ENCODE measurements around the gene CBX4.

CBX4 gene

GRCh38 chr17:79811868-79812352, 27.3 kb downstream of the CBX4 start:
- DNase-seq (ENCODE audit: low read depth), result no peak

- no peak for DNase-seq (ENCODE audit: low read depth)
Observed at GRCh38 chr17:79811011-79811867, 28.0 kb downstream of the CBX4 start.

- no peak for DNase-seq (ENCODE audit: low read depth)
Observed at GRCh38 chr17:79810130-79811010, 28.9 kb downstream of the CBX4 start.

DNA sequence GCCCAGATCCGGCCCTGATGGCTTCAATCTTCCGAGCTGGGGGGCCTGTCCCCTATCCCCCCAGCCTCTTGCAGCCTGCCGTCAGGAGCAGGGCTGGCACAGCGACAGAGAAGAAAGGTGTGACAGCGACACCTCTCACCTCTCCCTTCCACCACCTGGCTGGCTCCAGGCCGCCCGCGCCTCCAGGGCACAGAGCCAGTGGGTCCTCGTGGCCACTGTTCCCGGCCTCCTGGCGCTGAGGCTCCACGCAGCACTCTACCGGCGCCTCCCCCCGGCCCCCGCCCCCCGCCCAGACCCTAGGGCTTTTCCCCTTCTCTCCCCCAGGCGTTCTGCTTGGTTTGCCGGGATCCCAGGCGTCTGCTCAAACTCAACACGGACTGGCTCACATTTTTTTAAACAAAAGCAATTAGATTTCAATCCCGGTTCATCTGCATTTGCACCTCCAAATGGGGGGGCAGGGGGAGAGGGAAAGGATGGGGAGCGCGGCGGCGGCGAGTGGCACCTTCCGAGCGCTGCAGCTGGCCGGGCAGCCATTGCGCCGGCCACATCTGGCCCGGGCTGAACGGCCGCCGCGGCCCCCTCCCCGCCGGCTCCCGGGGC, 29.6 kb downstream of the CBX4 start:
- no peak for DNase-seq (ENCODE audit: low read depth)

- DNase-seq (ENCODE audit: low read depth), result no peak
Observed at GRCh38 chr17:79808763-79809529, 30.3 kb downstream of the CBX4 start.

- no peak for DNase-seq (ENCODE audit: low read depth)
Observed at GRCh38 chr17:79806863-79807720, 32.1 kb downstream of the CBX4 start.

DNA sequence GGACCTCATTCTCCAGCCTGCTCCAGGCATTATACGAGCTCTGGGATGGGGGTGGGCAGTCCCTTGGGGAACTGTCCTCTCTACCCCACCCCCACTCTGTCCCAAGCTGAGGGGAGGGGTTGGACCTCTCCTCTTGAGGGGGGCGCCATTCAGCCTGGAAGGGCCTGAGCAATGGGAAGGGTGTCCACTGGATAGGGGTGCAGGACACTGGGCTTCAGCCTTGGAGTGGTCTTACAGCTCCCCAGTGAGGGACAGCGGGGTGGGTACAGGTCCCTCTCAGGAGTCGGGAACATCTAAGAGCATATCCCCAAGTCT, 32.8 kb downstream of the CBX4 start:
- no peak for DNase-seq (ENCODE audit: low read depth)

DNA sequence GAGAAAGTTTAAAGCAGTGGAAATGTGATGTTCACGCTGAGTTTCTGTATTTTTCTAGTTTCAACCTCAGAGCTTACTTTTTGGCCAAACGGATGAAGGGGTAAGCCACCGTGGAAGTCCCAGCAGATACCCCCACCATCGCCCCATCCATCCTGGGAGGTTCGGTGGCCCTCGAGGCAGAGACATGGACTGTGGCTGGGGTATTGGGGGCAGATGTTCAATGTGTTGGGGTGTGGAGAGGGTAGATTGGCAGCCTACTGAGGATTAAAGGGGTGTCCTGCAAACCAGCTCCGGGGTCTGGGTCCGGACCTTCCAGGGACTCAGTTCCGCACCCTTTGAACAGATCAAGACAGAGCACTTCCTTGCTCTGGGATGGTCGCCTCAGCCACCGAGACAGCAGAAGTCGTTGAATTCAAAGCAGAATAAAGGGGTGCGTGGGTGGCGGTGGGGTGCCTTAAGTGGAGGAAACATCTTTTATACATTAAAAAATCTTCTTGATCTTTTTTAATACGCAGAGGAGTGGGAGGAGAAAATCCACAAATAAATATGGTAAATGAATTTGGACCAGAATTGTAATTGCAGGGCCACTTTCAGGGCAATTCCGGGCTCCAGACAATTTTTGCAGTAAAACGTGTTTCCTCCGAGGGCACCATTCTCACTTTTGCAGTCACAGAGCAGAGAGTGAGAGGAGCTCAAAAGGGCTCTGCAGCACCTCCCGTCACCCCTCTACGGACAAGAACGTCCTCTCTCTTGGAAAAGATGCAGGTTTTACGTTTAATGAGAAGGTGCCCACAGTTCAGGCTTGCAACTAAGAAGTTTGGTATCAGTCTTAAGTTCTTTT, 34.2 kb downstream of the CBX4 start:
- no peak for DNase-seq (ENCODE audit: low read depth)

- DNase-seq (ENCODE audit: low read depth), result no peak
Observed at GRCh38 chr17:79803997-79804855, 35.0 kb downstream of the CBX4 start.

- DNase-seq (ENCODE audit: low read depth), result no peak
Observed at GRCh38 chr17:79803421-79803996, 35.7 kb downstream of the CBX4 start.

- DNase-seq (ENCODE audit: low read depth), result no peak
Observed at GRCh38 chr17:79802736-79803420, 36.4 kb downstream of the CBX4 start.

GRCh38 chr17:79802039-79802735, 37.1 kb downstream of the CBX4 start:
- DNase-seq (ENCODE audit: low read depth), result no peak

- DNase-seq (ENCODE audit: low read depth), result no peak
Observed at GRCh38 chr17:79801156-79802038, 37.8 kb downstream of the CBX4 start.

DNA sequence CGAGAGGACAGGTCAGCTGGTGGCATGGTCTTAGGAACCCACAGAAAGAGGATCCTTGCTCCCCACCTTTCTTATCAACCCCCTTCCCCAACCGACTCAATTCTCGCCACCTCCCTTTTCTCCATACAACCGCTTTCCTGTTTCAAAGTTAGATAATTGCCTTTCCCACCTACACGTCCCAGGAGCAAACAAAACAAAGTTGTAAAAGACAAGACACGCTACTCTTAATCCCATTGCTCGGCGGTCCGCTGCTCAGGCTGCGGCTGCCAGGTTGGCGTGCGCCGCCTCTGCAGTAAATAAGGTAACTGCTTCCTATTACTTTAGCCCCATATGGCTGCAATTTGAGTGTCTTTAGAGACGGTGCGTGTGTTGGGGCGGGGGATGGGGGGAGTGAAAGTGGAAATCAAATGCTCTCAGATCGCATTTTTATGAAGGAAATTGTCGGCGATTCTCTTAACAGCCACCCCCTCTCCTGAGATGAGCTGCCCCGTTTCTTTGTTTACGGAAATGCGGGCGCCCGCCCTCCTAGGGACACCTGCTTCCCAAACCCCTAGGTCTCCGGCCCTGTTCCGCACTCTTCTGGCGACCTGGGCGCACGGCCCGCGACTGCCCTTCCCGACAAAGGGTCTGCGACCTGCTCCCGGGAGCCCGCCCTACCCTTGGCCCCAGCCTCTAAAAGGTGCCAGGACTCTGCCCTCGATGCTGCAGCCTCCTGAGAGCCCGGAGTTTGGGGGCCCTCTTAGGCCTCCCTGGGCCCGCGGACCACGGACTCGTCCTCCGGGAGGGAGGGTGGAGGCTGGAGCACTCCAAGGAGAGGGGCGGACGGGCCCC, 38.7 kb downstream of the CBX4 start:
- no peak for DNase-seq (ENCODE audit: low read depth)

GRCh38 chr17:79799538-79800324, 39.5 kb downstream of the CBX4 start:
- no peak for DNase-seq (ENCODE audit: low read depth)

Measured in CMK (cell line).